Psoas muscle (tissue), 8 donors: ENCODE measurements around the gene IL31. TPM values are rescaled to one million over a fixed set of nuclear protein-coding genes. Genes with fewer than 3 reads are reported as not detected.
A peak's percentile ranks its signal among the peaks of the same experiment; 100 is the strongest.
"Not testable (repeated sequence)": the region's sequence is repeated elsewhere in the genome, so short reads cannot be mapped to it uniquely, and the experiment has no call there.

Experiments
- ATAC-seq, 4 donors: fragments of 200-7000 bp; cut with Tn5 transposase; one replicate each; pipeline ENCODE4 v1.9.1; 2020; ENCODE audit warnings: moderate library complexity in 3 of 4, mild to moderate bottlenecking in 2 of 4
- DNase-seq, 2 donors: peaks; one replicate each; pipeline ENCODE4 v3.0.0-alpha.2; 2020
- H3K27ac ChIP-seq: fragments of 200-600 bp; one replicate; pipeline ENCODE4 v1.8.0; 2022
- H3K27me3 ChIP-seq, 3 donors: fragments of 200-600 bp in 1 of 3; one replicate each; pipeline versions ENCODE4 v1.6.1 to v1.8.0; 2013 to 2022; ENCODE audit warnings: low read length in 2 of 3, mild to moderate bottlenecking in 2 of 3, moderate library complexity in 1 of 3; ENCODE audit not compliant: insufficient read depth in 3 of 3
- H3K36me3 ChIP-seq, 2 donors: fragments of 200-600 bp in 1 of 2; one replicate each; pipeline versions ENCODE4 v1.6.1 to v1.8.0; 2013 to 2022; ENCODE audit warnings: low read depth in 1 of 2, mild to moderate bottlenecking in 1 of 2, moderate library complexity in 1 of 2; ENCODE audit not compliant: insufficient read depth in 1 of 2
- H3K4me1 ChIP-seq: fragments of 200-600 bp; one replicate; pipeline ENCODE4 v1.8.0; 2022
- H3K4me3 ChIP-seq: fragments of 200-600 bp; one replicate; pipeline ENCODE4 v1.8.0; 2022; ENCODE audit warnings: mild to moderate bottlenecking
- H3K9me3 ChIP-seq: fragments of 200-600 bp; one replicate; pipeline ENCODE4 v1.8.0; 2022
- CTCF ChIP-seq: fragments of 200-600 bp; IDR thresholded peaks from one replicate; pipeline ENCODE4 v1.8.0; 2022; ENCODE audit warnings: antibody characterized with exemption
- WGBS, 3 donors: extraction: QIAGEN DNeasy Blood & Tissue Kit; methylation state at CpG; one replicate each; pipeline versions ENCODE4 v1.1.6 to v1.1.7; 2013; 5-methylcytosine and 5-hydroxymethylcytosine counted together
- intact Hi-C, 2 donors: fragments of 100-400 bp; cut with DNase I; formaldehyde crosslinking; loops; one replicate each; pipeline versions ENCODE4 v1.11.0 to v1.14.2; 2022
- polyA plus RNA-seq, 3 donors: library from polyadenylated mRNA; stranded (reverse); fragments of 200-250 nt; gene quantifications; one replicate each; pipeline ENCODE4 v1.2.3, GENCODE V29; 2013
- total RNA-seq, 4 donors: library from RNA; stranded (reverse); fragmentation: NEBNext Ultra II Directional in 2 of 4; extraction: Animal tissue kit (Norgen Biotek cat#: 25700) in 2 of 4; gene quantifications; one replicate each; pipeline versions ENCODE4 v1.2.1 to v1.2.4, GENCODE V29; 2021 to 2023
- donor health status: healthy with polysubstance abuse.
- donor health status: DM: no; HTN: no; CAD: no; lungs with moderate emphysema.
- donor health status: Bipolar disorder and iron deficiency.
- donor health status: healthy.
- donor health status: DM: yes; HTN: yes; CAD: no.
- donor health status: DM: no; HTN: no; CAD: no.
- donor health status: DM: no; HTN: no; CAD: no.
- donor health status: DM: yes; HTN: yes; CAD: no.

Gene IL31
- total and polyA plus RNA-seq, 7 donors, result not detected

- DNase-seq (no peak), ATAC-seq (no peak)
- intact Hi-C loops, result no loop called here
- no peak overlapping the region for H3K4me3 ChIP-seq
- 77 to 85% (median 83%) methylated on average over 18 of the region's 18 CpGs for WGBS, 3 donors
- H3K4me1 ChIP-seq, result no peaks in the 10 kb centered on the region
- H3K36me3 ChIP-seq, result no peaks in the 10 kb centered on the region
- no peak for TF ChIP-seq CTCF
- H3K27ac ChIP-seq, result no peak overlapping the region
- peaks cover 0 to 3% (median 0%) of the 10 kb centered on the region in 3 donors for H3K27me3 ChIP-seq
- no peaks in the 10 kb centered on the region for H3K9me3 ChIP-seq
These were observed 10.5 kb upstream of the IL31 start for GRCh38 chr12:122184517-122184916.

GRCh38 chr12:122183588-122183940, 9.5 kb upstream of the IL31 start:
- Histone ChIP-seq H3K4me1 (no peaks in the 10 kb centered on the region), H3K27me3 (peaks cover 0 to 3% (median 0%) of the 10 kb centered on the region in 3 donors), H3K27ac (no peak overlapping the region), H3K4me3 (peak overlapping the region; percentile 70), H3K36me3 (no peaks in the 10 kb centered on the region), H3K9me3 (no peaks in the 10 kb centered on the region)
- no peak for TF ChIP-seq CTCF
- WGBS, 3 donors, result 72 to 79% (median 76%) methylated on average over 10 of the region's 10 CpGs
- intact Hi-C loops, result no loop called here
- DNase-seq (no peak), ATAC-seq (no peak)

- Histone ChIP-seq H3K4me1 (no peaks in the 10 kb centered on the region), H3K36me3 (no peaks in the 10 kb centered on the region), H3K27ac (no peak within 1 kb of the TSS), H3K9me3 (no peaks in the 10 kb centered on the region), H3K27me3 (peaks cover 0 to 3% (median 0%) of the 10 kb centered on the region in 3 donors), H3K4me3 (peak within 1 kb of the TSS; percentile 70)
- intact Hi-C loops, result no loop called here
- TF ChIP-seq CTCF, result no peak
- peak in 1 of 2 donors; percentile 34 for DNase-seq
- ATAC-seq, result peak; percentile 28 to 74 (median 52)
- 3 to 5% (median 3%) methylated on average over 45 to 63 of the region's 63 CpGs for WGBS, 3 donors
These were observed 9.0 kb upstream of the IL31 start, which contains the start of gene LRRC43 for GRCh38 chr12:122182887-122183587. Gene LRRC43, plus strand, starts transcription at chr12:122183123. Its CDS starts 22 bp downstream, at chr12:122183145.

DNA sequence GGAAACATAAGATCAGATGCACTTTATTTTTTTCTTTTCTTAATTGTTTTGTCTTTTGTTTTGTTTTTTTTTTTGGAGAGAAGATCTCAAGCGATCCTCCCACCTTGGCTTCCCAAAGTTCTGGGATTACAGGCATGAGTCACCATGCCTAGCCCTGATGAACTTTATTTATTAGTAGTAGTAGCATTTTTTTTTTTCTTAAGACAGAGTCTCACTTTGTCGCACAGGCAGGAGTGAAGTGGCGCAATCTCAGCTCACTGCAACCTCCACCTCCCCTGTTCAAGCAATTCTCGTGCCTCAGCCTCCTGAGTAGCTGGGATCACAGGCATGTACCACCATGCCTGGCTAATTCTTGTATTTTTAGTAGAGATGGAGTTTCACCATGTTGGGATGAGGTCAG, 2.5 kb upstream of the IL31 start:
- not testable (repeated sequence) for H3K36me3 ChIP-seq, ATAC-seq
- 90 to 96% (median 95%) methylated on average over 4 of the region's 4 CpGs for WGBS, 3 donors

DNA sequence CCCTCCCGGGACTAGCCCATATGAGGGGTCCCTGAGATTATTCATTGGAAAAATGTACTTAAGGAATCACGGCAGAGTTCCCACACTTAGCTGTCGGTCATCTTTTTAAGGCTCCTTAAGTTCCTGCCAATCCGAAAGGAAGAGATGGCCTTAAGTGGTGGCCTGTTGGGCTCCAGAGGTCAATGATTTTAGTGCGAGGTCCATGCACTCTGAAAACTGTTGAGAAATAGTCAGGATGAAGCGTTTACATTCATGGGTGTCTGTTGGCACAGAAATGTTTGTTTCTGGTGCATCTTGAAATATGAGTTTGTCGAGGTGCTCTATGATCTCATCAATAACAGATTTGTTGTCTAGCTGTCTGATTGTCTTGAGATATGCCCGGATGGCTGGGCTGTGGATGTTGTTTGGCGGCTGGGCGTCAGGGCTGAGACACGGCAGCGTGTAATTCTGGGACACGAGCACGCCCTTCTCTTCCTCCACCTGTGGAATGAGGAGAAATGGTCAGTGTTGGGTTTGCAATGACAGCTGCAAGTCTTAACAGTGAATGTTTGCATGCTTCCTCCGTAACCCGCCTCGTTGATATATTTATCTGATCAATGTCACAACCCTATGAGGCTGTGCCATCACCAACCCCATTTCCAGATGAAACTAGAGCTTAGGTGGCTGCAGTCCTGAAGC, 1.6 kb downstream of the IL31 start:
- TF ChIP-seq CTCF, result no peak
- Histone ChIP-seq H3K27me3 (no peaks in the 10 kb centered on the region), H3K9me3 (no peaks in the 10 kb centered on the region), H3K27ac (no peak overlapping the region), H3K4me1 (no peaks in the 10 kb centered on the region), H3K4me3 (no peak overlapping the region), H3K36me3 (no peaks in the 10 kb centered on the region)
- no peak for DNase-seq
- intact Hi-C loops, result no loop called here
- 67 to 75% (median 69%) methylated on average over 17 of the region's 17 CpGs for WGBS, 3 donors
- no peak for ATAC-seq

More for the DNA sequence above, 2.5 kb upstream of the IL31 start:
- H3K4me1 ChIP-seq, H3K27ac ChIP-seq, H3K4me3 ChIP-seq, H3K27me3 ChIP-seq, DNase-seq, H3K9me3 ChIP-seq, intact Hi-C loops: not testable (repeated sequence)
